Measurements from ENCODE around the gene RNF10.

DNA sequence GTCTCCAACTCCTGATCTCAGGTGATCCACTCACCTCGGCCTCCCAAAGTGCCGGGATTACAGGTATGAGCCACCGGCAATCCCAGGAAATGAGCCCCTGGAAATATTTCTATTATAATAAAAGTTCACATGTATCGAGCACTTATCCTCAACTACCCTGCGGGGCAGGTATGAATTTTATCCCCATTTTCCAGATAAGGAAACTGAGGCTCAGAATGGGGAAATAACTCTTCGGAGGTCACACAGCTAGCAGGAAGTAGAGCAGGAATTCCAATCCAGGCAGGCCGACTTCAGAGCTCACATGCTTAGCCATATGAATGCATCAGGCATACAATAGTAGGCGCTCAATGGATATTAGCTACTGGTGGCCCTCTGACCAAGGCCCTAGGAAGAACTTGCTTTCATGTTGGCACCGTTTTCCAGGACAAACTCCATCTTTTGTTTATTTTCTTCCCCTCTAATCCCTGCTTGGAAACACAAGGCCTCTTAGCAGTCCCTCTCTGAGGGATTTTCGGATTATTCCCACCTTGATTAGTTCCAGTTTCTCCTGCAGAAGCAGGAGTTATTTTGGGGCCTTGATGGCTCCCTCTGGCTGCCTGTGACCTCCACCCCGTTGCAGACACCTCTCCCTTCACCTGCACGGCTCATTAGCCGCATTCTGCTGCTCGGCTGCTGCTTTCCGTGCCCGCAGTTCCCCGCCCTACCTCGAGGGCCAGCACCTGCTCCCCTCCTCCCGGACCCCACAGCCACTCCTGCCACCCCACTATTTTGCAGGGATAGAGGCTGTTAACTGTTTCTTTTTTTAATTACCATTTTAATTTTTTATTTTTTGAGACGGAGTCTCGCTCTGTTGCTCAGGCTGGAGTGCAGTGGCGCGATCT, 65.8 kb downstream of the RNF10 start:
- TF ChIP-seq POLR2A (IDR thresholded peaks at IDR 0.05) (no peak), CTCF (IDR thresholded peaks at IDR 0.05 in 4 of 5, conservative IDR thresholded peaks at IDR 0.05 in 1 of 5) (no peak)

Measured in gastrocnemius medialis (tissue), 4 donors.